HG02981 (cell line): ENCODE measurements around the gene DISC1.

Experiments
- ATAC-seq: cut with Tn5 transposase; IDR thresholded peaks from one replicate; pipeline ENCODE4 v1.9.1; 2021; ENCODE audit warnings: mild to moderate bottlenecking, moderate library complexity; ENCODE audit not compliant: unreplicated experiment

The DISC1 gene

DNA sequence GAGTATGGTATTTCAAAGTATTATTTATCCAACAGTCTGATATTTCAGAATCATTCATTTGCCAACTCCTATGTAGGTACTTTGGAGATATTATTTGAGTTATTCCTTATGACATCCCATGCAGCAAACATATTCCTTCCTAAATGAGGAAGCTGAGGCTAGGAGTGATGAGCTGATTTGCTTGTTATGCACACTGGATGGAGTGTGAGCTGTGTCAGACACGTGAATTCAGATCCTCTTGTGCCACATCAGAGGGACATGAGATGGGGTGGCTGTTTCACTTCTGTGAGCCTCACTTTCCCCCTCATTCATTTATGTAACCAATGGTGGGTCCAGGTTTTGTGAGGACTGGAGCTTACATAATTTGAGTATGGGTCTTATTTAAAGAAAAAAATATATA lies 215.9 kb downstream of the DISC1 start:
- no peak for ATAC-seq

DNA sequence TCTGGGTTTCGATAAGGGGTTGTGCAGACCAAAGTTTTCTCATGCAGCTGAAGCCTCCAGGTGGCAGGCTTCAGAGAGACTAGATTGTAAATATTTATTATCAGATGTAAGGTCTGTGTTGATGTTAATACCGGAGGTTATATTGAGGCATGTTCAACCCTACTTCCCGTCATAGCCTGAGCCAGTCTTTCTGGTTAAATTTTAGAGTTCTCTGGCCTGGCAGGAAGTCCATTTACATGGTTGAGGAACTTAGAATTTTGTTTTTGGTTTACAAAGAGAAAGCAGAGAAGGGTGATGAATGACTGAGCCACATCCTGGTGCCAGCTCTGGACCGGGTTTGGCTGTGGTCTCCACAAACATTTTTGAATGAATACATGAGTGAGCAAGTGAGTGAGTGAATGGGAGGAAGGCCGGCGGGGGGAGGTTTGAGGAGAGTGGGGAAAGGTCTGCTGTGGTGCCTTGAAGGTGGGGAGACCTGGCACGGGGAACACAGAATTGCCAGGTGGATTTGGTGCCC lies 218.5 kb downstream of the DISC1 start:
- peak; percentile 78 for ATAC-seq

DNA sequence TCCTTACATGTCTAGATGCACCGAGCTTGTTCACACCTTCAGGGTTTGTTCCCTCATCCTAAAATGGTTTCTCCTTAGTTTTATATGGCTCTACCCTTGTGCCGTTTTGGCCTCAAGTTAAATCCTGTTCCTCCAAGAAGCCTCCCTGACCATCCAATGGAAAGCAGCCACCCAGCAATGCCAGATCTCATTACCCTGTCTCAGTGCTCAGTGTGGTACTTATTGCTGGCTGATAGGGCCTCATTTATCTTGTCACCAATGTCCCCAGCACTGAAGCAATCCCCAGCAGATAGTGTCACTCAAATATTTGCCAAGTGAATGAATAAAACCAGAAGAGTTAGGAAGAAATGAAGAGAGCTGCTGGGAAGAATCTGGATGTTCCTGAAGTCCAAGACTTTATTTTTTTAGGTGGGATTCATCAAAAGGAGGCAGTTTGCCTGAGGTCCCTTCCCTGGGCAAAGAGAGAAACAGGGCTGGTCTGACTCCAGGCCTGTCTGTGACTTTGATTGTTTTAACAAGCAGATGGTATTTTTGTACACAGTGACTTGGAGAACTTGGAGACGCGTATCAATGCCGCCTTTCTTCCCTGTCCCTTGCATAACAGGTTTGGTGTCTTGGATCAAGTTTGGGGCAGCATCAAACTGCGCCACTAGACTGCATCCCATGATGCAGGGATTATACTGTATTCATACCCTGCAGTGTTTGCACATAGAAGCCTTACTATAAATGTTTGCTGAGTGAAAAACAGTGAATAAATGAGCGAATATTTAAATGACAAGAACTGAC lies 221.2 kb downstream of the DISC1 start:
- ATAC-seq = no peak

DNA sequence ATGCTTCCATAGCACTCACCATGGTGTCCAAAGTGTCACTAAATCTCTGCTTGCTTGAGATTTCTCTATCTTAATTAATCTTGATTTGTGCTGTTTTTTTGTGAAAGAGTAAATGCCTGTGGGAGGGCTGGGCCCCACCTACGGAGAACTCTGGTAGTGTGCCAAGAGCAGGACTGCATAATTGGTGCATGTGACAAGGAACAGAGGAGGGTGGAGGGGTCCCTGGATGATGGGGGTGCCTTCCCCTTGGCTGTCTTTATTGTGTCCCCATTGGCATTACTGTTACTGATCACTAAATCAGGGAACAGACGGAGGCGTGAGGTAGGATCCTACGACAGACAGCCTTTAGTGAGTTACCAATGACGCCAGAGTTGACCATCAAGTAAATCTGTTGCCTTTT lies 223.4 kb downstream of the DISC1 start:
- no peak for ATAC-seq

DNA sequence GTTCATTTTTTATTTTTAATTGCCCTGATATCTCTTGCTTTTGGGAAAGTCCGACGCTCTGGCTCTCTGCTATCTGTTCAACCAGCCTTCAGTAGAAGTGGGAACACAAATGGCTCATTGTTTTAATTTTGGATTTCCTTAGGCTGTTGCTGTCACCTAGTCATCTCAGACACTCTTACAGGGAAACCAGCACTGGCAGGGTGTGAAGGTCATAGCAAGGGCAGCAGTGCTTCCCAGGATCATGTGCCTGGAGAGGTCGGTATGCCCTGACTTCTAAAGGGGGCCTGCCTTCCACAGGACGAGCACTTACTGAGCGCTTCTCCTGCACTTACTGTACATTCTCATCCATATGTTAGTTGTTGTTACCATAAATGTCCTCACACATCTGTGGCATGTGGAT lies 224.2 kb downstream of the DISC1 start:
- ATAC-seq = no peak

DNA sequence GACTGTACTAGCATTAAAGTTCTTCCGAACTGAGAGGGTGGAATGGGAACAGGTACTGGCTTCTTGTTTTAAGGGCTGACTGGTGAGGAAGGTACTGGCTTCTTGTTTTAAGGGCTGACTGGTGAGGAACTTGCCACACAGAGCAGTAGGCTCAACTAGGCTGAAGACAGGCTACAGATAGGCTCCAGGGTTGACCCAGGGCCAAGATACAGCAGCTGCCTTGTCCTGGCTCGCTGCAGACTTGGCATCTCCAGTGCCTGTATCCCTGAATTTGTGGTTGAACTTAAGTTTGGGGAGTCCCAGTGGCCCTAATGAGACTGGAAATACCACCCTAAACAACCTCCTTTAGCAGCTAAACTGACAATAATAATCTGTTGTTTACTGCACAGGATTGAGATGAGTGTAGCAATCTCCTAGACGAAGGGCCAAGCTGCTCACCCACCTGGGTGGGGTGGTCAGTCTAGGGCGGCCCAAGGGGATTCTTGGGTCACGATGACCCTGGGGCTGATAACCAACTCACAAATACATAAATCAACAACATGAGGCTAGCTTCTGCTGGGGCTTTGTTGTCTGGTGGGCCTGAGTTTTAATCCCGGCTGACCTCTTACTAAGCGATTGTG lies 227.1 kb downstream of the DISC1 start:
- no peak for ATAC-seq

DNA sequence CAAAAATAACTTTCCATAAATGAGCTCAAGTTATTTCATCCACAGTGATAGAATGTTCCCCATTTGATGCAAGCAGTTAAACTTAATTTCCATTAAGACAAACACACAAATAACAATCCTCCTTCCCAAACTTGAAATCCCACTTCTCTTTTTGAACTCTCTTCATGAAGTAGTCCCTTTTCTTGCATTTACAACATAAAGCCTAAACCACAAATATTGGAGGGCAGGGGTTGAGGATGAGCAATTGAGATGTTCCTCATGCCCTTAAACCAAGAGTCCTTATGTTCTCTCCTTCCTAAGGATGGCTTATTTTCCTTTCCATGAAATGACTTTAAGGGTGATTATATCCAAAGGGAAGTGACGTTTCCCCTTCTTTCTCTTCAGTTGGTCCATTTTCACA lies 228.8 kb downstream of the DISC1 start:
- ATAC-seq = no peak

DNA sequence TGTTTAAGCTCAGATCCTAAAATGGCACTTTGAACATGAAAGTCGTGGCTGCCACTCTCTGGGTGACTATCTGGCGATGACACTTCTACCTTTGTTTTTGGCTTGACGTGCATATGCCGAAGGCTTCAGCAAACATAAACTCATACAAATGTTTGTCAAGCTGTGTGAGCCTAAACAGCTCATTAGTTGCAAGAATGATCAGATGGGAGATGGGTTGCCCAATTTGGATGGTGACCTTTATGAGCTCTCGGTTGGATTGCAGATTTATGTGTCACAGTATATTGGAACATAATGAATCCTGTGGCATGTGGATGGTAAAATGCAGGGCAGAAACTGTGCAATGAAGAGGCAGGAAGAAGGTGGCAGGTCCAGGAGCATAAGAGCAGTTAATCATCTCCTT lies 229.3 kb downstream of the DISC1 start:
- ATAC-seq = no peak

DNA sequence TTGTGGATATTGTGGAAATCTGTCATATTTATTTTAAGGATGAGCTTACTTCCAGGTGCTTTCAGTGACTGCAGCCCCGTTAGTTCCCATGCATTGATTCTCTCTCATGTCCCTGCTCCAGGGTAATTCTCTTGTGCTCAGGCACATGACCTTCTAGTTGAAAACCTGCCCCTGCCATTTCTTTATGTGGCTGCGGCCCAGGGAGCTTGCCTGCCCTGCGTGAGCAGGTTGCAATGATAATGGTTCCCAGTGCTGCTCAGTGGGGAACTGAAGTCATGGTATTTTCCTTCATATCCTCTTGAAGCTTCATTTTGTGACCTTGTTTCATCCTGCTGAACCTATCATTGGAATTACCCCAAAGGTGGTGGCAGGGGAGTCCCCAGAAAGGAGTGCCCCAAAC lies 229.8 kb downstream of the DISC1 start:
- ATAC-seq = no peak

DNA sequence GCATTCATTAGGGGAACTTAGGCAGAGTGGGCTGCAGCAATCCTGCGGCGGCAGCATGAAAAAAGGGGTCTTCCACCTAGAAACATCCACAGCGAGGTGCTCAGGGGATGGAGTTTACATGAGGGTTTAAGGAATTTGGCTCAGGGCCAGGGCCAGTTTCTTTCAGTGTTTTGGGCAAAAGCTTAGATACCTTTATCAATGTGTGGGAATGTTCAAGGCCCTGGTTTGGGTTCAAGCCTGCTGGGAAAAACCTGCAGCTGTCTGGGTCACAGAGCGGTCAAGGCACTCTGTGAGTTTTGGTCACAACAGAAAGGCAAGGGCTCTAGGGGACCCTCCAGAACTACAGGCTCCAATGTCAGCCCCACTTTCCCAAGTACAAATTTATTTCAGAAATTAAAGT lies 230.3 kb downstream of the DISC1 start:
- no peak for ATAC-seq

DNA sequence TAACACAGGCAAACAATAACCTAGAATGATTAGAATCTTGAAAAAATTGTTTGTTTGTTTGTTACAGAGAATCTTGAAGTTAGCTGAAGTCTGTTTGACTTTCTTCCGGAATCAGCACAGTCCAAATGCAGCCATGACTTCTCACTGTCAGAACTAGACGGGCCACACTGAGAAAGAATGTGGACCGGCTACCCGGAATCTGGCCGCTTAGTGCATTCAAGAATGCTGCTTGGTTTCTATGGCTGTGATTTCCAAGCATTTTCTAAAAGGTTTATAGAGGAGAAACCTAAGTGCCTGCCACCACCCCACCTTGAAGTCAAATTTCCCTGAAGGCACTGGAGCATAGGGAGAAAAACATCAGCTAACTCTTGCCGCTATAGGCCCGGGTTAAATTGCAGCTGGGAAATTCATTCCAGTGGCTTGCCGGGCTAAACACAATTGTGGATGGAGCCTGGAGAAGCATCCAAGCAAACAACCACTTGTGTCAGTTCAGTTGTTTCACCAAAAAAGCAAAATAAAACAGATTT lies 231.1 kb downstream of the DISC1 start:
- no peak for ATAC-seq

DNA sequence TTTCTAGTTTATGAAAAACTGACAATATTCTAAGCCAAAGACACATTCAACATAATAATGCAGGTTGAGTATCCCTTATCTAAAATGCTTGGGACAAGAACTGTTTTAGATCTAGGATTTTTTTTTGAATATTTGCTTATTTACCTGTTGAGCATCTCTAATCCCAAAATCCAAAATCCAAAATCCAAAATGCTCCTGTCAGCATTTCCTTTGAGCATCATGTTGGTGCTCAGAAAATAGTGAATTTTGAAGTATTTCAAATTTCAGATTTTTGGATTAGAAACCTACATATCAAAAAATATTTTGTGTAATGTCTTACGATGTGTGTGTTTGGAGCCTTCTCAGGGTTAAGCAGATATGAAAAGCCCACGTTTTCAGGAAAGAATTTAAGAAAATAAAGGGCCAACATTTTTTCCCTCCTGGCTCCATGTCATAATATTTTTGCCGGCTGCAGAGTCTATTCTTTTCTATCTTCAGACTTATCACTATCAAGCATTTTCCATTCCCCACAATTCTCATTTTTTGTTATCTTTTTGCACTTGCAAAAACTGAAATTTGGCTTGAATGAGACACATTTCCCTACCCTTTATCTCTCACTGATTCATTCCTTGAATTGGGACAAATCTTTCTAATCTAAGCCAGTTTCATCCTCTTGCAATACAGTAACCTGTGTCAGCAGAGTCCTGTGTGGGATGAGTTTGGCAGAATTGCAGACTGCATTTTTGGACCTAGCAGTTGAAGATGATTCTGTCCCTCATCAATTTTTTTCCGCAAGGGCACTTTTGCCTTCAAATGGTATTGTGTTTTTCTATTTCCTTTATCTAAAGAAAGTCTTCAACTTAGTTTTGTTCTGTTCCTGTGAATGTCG lies 233.9 kb downstream of the DISC1 start:
- no peak for ATAC-seq

DNA sequence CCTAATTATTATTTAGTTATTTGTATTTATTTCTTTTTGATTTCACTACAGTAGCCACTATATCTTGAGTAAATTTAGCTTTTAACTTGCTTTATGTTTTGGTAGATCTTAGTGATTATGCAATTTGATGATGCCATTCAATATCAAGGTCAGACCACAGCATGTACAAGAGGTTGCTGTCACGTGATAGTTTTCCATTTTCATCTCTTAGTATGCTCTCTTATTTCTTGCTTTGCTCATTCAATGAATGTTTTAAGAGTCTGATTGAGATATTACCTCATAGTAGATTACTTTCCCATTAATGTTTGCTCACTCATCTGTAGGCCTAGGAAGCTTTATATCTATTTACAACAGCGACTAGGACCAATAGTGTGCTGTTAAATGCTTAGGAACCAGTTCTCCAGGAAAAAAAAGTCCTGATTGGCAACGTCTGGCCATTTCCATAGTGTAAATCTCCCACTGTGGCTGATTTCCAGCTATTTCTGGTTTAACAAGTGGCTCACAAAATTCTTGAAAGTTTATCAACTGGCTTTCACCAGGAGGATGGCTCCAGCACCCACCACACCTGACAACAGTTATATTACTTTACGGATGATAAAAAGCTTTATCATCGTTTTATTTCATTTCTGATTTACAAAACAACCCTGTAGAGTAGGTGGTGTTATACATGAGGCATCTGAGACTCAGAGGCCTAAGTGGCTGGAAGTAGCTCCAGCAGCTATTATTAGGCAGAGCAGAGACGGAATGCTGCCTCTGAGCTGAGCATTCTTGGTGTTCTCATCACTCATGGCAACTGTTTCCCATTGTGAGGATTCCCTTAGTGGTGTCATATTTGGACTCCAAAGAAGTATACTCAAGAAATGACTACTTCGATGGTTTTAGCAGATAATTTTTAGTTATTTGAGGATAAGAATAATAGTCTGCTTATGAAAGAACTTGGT lies 235.2 kb downstream of the DISC1 start:
- ATAC-seq = no peak

DNA sequence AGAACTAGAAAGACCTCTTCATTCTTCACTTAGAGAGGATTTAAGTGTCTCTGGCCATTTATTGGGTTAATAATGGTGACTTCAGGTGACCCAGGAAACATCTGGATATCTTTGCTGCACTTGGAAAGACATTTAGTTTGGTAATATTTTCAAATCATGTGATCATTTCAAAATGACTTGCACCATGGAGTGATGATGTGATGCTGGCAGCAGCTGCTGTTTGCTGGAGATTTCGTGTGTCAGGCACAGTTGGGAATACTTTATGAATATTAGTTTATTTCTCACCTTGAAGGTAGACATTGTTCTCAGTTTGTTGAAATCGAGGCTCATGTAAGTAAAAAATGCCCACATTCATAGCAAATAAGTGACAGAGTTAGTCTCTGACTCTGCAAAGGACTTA lies 236.0 kb downstream of the DISC1 start:
- ATAC-seq = no peak

DNA sequence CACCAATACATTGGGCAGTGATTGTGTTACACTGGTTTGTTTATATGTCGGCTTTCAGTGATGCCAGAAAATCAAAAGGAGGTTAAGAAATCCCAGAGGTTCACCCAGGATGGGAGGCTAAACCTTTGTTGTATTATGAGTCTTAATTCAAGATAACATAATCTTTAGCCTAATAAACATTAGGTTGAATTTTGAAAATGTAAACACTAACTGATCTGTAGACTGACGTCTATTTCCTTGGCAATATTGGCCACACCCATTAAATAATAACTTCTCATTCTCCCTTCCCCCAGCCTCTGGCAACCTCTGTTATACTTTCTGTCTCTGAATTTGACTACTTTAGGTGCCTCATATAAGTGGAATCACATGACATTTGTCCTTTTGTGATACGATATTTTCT lies 238.7 kb downstream of the DISC1 start:
- ATAC-seq = no peak

DNA sequence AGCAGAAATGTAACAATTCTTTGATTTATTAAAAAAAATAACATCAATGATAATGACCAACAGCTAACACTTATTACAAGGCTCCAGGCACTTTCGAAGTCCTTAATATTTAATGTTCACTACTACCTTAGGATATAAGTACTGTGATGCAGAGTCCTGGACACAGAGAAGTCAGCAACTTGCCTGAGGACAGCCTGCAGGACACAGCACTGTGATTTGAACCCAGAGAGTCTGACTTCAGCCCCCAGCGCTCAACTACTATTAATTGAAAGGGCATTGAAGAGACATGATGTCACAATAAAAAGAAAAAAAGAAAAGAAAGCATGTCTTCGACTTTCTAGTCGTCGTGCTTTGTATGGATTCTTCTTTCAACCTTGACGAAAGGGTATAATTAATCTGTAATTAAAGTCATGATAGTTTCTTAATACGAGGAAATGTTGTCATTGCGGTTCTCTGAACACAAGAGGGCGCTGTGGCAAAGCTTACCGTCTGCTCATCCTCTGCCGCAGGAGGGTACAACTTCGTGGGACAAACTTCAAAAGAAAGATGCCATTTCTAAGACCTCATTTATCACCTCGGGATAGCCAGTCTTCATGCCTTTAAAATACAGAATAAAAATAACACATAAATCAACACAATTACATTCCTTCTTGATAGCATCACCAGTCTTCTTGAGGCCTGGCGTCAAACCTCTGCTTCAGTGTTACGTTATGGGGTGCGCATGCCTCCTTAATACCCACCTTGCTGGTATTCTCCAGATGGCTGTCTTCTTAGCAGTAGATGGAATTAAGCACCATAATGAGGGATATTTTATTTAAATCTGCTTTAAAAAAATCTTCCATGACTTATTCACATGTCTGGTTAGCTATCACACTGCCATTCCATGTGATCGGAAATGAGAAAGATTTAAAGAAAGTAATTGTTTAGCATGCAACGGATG lies 240.1 kb downstream of the DISC1 start:
- no peak for ATAC-seq

DNA sequence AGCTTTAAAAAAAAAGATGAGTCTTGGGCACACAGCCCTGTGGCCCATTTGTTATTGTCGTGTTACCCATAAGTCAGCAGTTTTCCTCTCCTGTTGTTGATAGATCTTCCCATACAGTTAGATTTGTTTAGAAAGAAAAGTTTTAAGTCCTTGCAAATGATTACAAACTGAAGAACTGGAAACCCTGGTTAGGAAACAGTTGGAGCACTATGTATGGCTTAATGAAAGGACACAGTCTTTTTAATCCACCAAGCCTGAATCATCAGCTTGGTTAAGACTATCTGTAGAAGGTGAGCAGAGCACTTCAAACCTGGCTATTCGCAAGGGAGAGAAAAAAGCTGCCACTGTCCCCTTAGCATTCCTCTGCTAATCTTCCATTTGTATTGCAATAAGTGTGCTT lies 241.0 kb downstream of the DISC1 start:
- ATAC-seq = no peak

DNA sequence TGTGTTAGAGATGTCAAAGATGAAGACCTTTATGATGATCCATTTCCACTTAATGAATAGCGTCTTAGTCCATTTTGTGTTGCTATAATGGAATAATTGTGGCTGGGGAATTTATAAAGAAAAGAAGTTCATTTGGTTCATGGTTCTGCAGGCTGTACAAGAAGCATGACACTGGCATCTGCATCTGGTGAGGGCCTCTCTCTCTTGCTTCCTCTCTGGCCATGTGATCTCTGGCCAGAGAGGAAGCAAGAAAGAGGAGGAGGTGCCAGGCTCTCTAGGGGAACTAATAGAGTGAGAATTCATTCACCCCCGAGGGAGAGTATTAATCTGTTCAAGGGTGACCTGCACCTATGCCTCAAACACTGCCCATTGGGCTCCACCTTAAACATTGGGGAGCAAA lies 242.8 kb downstream of the DISC1 start:
- ATAC-seq = no peak

DNA sequence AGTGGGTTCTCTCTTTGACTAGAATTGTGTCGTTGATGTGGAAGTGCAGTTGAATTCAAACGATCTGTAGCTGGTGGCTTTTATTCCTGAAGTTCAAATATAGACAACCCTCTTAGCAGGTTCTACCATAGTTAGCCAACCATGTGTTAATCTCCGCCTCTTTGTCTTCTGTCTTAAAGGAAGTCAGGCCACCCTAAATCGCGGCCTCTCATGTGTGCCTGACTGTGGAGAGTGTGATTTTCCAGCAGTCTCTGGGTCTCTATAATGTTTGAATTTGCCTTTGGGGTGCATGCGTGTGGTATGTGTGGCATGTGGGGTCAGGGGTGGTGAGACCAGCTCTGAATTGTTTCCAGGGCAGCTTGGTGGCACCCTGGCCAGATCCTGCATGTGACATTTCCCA lies 244.9 kb downstream of the DISC1 start:
- no peak for ATAC-seq
